NK-92 treated with Interleukin-12 subunit alpha and Interleukin-12 subunit beta, amount 100 ng/mL, for 24 hours (cell line): ENCODE data around the gene SWI5.
"Not testable (repeated sequence)": the region's sequence is repeated elsewhere in the genome, so short reads cannot be mapped to it uniquely, and the experiment has no call there.

Experiments used
- DNase-seq: peaks from one replicate; lab custom pipeline; 2025; lab: John Stamatoyannopoulos, UW

SWI5 gene

GRCh38 chr9:128276008-128276573, at the start of gene SWI5:
Gene SWI5, plus strand, starts transcription at chr9:128276276.
- peak; percentile 98 for DNase-seq

- DNase-seq, result no peak
Observed at GRCh38 chr9:128226412-128226801, 49.7 kb upstream of the SWI5 start.

DNA sequence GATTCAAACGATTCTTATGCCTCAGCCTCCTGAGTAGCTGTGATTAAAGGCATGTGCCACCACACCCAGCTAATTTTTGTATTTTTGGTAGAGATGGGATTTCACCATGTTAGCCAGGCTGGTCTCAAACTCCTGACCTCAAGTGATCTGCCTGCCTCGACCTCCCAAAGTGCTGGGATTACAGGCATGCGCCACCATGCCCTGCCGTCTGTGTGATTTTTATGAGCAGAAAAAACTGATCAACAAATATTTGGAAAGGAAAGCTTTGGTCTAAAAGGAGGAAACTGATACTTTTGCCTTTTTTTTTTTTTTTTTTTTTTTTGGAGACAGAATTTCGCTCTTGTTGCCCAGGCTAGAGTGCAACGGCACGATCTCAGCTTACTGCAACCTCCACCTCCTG, 45.2 kb upstream of the SWI5 start:
- not testable (repeated sequence) for DNase-seq

- no peak for DNase-seq
Observed at GRCh38 chr9:128231638-128232527, 44.2 kb upstream of the SWI5 start.

DNA sequence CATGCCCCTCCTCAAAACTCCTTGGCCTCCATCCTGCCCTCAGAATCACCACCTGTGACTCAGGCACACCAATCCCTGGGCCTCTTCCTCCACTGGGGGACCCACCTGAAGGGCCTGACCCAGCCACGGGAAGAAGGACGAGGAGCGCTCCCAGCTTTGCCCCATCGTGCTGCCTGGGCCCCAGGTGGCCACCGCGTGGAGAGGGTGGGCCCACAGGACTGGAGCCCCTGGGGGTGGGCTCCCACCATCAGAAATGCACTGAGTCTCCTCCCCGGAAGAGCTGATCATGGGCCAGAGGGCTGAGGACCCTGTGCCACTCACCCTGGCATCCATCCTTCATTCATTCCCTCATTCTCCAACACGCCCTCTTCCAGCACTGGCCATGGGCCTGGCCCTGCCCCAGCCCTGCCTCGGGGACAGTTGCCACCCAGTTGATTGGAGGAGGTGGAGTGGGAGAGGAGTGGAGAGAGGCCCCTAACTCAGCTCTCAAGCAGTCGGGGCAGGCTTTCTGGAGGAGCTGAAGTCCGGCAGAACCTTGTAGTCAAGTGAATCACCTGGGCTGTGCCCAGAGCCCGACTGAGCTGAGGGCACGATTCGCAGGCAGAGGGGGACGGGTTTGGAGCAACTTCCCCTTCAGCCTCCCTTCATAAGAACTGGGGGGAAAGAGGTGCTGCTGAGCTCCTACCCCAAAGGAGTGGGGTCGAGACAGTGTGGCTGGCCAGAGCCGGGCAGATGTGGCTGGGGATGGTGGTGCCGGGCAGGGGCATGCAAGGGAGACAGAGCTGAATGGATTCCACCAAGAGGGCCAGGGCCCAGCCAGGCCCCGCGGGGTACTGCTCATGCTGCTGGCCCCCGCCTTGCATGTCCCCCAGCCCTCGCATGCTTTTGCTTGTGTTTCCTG, 43.3 kb upstream of the SWI5 start:
- DNase-seq, result no peak

DNA sequence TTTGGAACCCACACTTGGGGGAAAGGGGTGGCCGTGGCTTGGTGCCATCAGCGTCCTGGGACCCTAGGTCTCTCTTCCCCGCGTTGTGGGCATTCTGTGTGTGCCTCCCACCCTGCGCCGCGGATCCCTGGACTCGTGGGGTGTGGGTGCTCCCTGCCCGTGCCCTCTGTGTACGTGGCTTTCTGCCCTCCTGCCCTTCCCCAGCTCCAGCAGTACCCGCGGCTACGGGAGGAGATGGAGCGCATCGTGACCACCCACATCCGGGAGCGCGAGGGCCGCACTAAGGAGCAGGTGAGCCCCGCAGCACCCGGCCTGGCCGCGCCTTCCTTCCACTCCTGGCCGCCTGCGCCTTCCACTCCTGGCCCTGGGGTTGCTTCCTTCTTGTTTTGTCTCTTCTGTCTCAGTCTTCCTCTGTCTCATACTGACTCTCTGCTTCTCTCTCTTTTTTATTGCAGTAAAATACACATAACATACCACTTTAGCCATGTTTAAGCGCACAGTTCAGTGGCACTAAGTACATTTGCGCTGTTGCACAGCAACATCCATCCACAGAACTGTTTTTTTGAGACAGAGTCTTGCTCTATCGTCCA, 42.2 kb upstream of the SWI5 start:
- no peak for DNase-seq

- DNase-seq, result no peak
Observed at GRCh38 chr9:128242124-128242523, 34.0 kb upstream of the SWI5 start.

DNA sequence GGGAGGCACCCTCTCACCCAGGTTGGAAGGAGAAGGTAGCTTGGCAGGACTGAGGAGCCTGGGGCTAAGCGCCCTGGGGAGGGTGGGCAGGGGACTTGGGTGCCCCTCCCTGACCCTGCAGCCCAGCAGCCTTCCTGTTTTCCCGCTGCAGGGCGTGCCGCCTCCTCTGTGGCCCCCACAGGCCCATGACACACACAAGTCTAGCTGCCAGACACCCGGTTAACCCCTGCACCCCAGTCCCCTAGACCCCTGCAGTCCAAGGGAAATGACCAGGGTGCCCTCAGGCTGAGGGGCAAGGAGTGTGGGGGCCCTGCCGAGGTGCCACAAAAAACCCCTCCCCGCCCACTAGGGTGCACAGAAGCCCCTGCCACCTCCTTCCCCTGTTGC, 33.3 kb upstream of the SWI5 start:
- no peak for DNase-seq

DNA sequence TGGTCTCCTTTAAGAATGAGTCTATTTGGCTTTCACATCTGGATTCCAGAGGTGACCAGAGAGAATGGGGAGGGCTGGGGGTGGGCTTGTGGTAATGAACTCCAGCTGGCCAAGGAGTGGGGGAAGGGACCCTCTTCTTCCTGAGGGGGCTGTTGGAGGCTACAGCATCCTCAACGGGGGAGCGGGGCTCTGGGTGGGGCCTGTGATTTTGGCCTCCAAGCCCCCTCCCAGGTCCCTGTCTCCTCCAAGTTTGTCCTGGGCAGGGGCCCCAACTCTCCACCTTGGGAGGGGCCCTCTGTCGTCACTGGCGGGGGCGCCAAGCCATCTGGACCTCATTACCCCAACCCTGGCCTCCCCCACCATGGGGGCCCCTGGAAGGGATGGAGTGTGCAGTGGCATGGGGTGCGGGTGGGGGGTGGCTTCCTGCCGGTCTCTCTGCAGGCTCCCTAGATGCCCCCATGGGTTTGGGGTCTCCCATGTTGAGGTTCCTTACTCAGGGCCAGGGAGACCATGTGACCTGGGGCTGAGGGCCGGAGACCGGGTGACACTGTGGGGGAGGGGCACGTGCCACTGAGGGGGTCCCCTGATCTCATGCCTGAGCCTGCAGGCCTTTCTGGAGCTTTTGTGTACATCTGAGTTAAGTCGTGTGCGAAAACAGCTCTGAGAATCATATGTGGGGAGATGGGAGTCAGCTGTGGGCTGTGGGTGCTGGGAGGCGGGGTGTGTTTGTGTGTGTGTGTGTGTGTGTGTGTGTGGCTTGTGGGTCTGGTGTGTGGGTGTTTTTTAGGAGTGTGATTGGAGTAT, 32.7 kb upstream of the SWI5 start:
- DNase-seq, result no peak

GRCh38 chr9:128244091-128244836, 31.8 kb upstream of the SWI5 start:
- no peak for DNase-seq

DNA sequence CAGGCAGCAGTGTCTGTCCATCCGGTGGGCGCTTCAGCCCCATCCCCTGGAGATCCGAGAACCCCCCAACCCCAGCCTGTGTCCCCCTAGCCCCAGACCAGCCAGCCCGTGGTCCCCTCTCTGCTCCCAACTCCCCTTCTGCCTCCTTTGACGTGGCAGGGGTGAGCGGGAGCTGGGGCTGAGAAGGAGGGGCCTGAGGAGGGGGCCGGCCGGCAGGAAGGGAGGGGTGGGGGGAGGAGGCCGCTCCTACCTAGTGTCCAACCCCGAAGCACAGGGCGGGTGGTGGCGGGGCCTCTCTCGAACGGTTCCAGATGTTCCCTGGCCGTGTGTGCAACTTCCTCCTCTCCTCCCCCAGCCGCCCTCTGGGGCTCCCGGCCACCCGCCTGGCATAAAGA, 31.2 kb upstream of the SWI5 start:
- DNase-seq, result no peak

- DNase-seq, result no peak
Observed at GRCh38 chr9:128245421-128246151, 30.5 kb upstream of the SWI5 start.

- no peak for DNase-seq
Observed at GRCh38 chr9:128246471-128246870, 29.6 kb upstream of the SWI5 start.

DNA sequence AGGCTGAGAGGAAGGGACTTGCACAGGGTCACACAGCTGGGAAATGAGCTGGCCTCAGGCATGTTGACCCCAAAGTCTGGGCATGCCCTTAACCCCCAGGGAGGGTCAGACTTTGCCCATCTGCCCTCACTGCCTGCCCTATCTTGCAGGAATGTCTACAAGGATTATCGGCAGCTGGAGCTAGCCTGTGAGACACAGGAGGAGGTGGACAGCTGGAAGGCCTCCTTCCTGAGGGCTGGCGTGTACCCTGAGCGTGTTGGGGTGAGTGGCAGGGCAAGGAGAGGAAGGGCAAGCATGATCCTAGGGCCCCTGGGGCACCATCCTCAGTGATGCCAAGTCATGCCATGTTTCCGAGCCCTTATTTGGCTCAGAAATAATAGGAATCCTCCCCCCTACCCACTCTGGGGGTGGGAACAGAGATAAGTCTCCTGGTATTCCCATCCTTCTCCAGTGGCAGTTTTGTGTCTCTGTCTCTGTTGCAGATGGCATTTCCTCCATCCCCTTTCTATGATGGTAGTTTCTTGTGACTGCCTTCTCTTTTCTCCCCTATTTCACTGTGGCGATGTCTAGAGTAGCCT, 28.8 kb upstream of the SWI5 start:
- DNase-seq, result no peak

DNA sequence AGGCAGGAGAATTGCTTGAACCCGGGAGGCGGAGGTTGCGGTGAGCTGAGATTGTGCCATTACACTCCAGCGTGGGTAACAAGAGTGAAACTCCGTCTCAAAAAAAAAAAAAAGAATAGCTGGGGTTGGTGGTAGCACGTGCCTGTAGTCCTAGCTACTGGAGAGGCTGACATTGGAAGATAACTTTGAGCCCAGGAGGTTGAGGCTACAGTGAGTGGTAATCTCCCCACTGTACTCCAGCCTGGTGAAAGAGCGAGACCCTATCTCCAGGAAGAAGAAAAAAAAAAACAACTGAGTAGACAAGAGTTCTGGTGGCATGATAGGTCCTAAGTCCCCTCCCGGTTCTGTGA, 26.5 kb upstream of the SWI5 start:
- DNase-seq, result no peak

DNA sequence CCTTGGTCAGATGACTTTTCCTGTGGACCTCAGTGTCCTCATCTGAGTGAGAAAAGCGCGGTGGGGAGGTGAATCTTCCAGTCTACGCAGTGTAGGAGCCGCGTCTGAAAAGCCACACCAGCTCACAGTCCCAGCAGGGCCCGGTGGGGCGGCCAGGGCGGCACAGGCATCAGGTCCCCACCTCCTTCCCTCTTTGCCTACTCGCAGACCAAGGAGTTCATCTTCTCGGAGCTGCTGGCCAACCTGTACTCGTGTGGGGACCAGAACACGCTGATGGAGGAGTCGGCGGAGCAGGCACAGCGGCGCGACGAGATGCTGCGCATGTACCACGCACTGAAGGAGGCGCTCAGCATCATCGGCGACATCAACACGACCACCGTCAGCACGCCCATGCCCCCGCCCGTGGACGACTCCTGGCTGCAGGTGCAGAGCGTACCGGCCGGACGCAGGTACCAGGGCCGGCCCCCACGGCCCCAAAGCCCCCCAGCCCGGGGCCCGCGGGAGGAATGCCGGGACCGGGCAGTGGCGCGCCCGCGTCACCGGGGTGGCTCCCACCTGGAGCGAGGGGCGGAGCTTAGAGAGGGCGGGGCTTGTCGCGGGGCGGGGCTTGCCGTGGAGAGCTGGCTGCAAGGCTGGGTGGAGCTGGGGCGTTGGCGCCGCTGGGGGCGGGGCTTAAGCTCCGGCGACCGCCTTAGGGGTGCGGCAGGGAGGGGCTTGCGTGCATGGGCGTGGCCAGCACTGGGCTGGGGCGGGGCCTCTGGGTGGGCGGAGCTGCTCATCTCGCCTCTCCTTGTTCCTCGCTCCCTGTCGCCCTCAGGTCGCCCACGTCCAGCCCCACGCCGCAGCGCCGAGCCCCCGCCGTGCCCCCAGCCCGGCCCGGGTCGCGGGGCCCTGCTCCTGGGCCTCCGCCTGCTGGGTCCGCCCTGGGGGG, 25.9 kb upstream of the SWI5 start:
- peak; percentile 7 for DNase-seq

- no peak for DNase-seq
Observed at GRCh38 chr9:128250839-128251731, 25.0 kb upstream of the SWI5 start.

DNA sequence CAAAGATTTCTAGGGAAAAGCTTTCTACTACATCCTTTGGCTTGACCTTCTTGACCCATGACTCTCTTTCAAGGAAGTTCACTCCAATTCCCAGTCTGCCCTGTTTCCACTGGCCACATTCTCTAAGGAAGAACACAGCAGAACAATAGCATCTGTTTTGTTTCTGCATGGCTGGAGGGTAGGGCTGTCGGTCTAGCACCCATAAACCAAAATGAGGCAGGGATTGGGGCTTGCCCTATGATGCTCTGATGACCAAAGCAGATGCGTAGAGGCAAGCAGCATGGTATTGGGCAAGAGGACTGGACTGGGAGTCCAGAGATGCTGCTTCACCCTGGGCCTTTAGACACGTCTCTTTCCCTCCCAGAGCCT, 24.4 kb upstream of the SWI5 start:
- no peak for DNase-seq
